ENCODE data around the gene TRIM43B. TPM values are rescaled to one million over a fixed set of nuclear protein-coding genes. Genes with fewer than 3 reads are reported as not detected.
"Not testable (repeated sequence)": the region's sequence is repeated elsewhere in the genome, so short reads cannot be mapped to it uniquely, and the experiment has no call there.

The TRIM43B gene
- total RNA-seq, 4 donors from 2014 or later = not detected

DNA sequence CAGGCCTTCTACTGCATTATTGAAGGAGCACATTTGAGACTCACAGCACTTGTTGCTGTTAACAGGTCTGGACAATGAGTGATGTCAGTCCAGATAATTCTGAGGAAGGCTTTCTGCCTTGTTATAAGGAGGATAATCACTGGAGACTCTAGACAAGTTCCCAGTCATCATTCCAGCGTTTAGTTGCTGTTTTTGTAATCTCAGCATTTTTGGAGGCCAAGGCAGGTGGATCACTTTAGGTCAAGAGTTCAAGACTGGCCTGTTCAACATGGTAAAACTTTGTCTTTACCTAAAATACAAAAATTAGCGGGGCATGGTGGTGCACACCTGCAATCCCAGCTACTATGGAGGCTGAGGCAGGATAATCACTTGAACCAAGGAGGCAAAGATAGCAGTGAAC, 39.6 kb upstream of the TRIM43B start:
- intact Hi-C loops (cut with DNase I) = no loop called here
- Histone ChIP-seq H3K27me3 (no peaks in the 10 kb centered on the region), H3K36me3 (peaks cover 0 to 4% (median 0%) of the 10 kb centered on the region in 3 donors), H3K4me1 (peaks cover 8 to 31% (median 12%) of the 10 kb centered on the region in 3 donors), H3K27ac (no peak overlapping the region), H3K9me3 (no peaks in the 10 kb centered on the region), H3K4me3 (no peak overlapping the region)
- TF ChIP-seq, protein P1, sequence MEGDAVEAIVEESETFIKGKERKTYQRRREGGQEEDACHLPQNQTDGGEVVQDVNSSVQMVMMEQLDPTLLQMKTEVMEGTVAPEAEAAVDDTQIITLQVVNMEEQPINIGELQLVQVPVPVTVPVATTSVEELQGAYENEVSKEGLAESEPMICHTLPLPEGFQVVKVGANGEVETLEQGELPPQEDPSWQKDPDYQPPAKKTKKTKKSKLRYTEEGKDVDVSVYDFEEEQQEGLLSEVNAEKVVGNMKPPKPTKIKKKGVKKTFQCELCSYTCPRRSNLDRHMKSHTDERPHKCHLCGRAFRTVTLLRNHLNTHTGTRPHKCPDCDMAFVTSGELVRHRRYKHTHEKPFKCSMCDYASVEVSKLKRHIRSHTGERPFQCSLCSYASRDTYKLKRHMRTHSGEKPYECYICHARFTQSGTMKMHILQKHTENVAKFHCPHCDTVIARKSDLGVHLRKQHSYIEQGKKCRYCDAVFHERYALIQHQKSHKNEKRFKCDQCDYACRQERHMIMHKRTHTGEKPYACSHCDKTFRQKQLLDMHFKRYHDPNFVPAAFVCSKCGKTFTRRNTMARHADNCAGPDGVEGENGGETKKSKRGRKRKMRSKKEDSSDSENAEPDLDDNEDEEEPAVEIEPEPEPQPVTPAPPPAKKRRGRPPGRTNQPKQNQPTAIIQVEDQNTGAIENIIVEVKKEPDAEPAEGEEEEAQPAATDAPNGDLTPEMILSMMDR (IDR thresholded peaks at IDR 0.05) = no peak
- TF ChIP-seq POLR2A (IDR thresholded peaks at IDR 0.05) = no peak
- 86 to 92% methylated on average over 2 of the region's 2 CpGs for WGBS, 2 donors
- DNase-seq = no peak

DNA sequence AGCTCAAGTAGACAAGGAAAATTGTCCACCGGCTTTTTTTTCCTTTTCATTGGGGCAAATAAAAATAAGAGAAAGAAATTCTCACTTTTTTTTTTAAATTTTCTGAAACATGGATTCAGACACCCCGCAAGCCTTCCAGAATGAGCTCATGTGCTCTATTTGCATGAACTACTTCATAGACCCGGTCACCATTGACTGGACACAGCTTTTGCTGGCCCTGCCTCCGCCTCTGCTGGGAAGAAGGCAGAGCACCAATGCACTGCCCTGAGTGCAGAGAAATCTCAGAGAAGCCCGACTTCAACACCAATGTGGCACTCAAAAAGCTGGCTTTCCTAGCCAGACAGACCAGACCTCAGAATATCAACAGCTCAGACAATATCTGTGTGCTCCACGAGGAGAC, 30.2 kb upstream of the TRIM43B start:
- WGBS, 2 donors = 70 to 71% methylated on average over 3 of the region's 6 CpGs
- no peaks in the 10 kb centered on the region for H3K9me3 ChIP-seq
- H3K36me3 ChIP-seq = no peaks in the 10 kb centered on the region
- H3K4me3 ChIP-seq = no peak overlapping the region
- no peak overlapping the region for H3K27ac ChIP-seq
- no peaks in the 10 kb centered on the region for H3K27me3 ChIP-seq
- DNase-seq = no peak
- no peaks in the 10 kb centered on the region for H3K4me1 ChIP-seq
- intact Hi-C loops (cut with DNase I) = no loop called here
- no peak for TF ChIP-seq POLR2A (IDR thresholded peaks at IDR 0.05)
- TF ChIP-seq, protein P1 (IDR thresholded peaks at IDR 0.05) = no peak

DNA sequence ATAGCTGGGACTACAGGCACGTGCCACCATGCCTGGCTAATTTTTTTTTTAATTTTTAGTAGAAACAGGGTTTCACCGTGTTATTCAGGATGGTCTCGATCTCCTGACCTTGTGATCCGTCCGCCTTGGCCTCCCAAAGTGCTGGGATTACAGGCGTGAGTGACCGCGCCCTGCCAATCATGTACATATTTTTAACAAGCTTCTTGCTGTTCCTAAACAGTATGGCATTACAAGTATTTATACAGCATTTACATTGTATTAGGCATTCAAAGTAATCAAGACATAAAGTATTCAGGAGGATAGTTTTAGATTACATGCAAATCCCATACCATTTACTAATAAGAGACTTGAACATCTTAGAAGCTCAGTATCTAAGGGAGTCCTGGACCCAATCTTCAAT, 29.7 kb upstream of the TRIM43B start:
- WGBS, 2 donors = 79% methylated on average over 8 of the region's 8 CpGs
- H3K9me3 ChIP-seq; H3K4me3 ChIP-seq; H3K27me3 ChIP-seq; intact Hi-C loops (cut with DNase I); DNase-seq; H3K36me3 ChIP-seq; H3K4me1 ChIP-seq; H3K27ac ChIP-seq: not testable (repeated sequence)

DNA sequence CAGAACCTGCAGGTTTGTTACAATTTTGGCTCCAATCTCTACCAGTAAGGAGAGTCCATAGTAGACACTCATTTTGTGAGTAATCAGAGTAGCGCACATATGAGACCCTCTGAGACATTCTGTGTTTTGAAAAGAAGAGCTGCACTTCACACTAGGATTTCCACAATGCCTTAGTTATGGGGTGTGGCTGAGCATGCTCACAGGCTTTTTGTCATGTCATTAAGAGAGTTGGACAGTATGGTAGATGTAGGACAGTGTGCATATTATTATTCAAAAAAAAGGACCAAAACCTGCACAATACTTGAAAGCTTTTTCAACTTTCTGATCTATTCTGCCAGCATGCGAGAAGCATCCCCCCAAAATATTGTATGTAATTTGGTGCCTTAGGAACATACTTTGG, 24.9 kb upstream of the TRIM43B start:
- DNase-seq = no peak
- intact Hi-C loops (cut with DNase I) = no loop called here
- H3K4me1 ChIP-seq = no peaks in the 10 kb centered on the region
- no peak overlapping the region for H3K27ac ChIP-seq
- TF ChIP-seq, protein P1 (IDR thresholded peaks at IDR 0.05) = no peak
- TF ChIP-seq POLR2A (IDR thresholded peaks at IDR 0.05) = no peak
- H3K27me3 ChIP-seq = peaks cover 0 to 3% (median 0%) of the 10 kb centered on the region in 4 donors
- WGBS, 2 donors = 77 to 80% methylated on average over 2 of the region's 2 CpGs
- H3K4me3 ChIP-seq = no peak overlapping the region
- no peaks in the 10 kb centered on the region for H3K36me3 ChIP-seq
- H3K9me3 ChIP-seq = no peaks in the 10 kb centered on the region

DNA sequence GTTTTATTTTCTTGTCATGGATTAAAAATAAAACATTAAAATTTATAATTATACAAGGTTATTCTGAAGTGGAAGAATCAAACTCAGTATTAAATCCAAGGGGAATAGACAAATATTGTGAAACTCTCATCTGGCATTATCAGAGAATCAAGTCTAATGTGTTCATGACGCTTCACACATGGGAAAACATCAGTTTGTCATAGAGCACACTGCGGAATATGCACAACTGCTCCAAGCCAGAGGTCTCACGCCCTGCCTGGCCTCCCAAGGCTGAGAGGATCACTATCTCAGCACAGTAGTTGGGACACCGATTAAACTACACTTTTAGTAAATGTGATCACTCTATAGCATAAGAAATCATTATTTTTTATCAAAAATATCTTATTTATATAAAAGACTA, 20.7 kb upstream of the TRIM43B start:
- no peak for DNase-seq
- H3K9me3 ChIP-seq = no peaks in the 10 kb centered on the region
- TF ChIP-seq, protein P1 (IDR thresholded peaks at IDR 0.05) = no peak
- no peak for TF ChIP-seq POLR2A (IDR thresholded peaks at IDR 0.05)

DNA sequence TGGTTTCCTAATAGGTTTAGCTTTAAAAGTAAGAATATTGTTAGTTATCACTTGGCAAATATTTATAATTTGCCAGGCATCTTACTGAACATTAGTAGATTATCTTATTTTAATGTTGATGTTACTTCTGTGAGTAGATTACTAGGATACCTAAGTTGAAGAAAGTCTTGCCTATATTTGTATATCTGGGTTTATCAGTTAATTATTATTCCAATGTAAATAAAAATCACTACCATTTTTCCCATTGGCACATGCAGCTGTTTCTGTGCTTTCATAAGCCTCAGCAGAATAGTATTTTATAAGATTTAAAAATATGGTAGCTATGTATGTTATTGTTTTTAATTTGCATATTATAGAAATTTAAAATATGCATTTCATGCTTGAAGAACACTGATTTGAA, 16.3 kb upstream of the TRIM43B start:
- H3K4me3 ChIP-seq = no peak overlapping the region
- DNase-seq = no peak
- H3K4me1 ChIP-seq = no peaks in the 10 kb centered on the region
- intact Hi-C loops (cut with DNase I) = no loop called here
- TF ChIP-seq, protein P1 (IDR thresholded peaks at IDR 0.05) = no peak
- TF ChIP-seq POLR2A (IDR thresholded peaks at IDR 0.05) = no peak
- H3K27ac ChIP-seq = no peak overlapping the region
- H3K27me3 ChIP-seq = peaks cover 0 to 5% (median 0%) of the 10 kb centered on the region in 4 donors
- no peaks in the 10 kb centered on the region for H3K9me3 ChIP-seq
- no peaks in the 10 kb centered on the region for H3K36me3 ChIP-seq

More for the DNA sequence above, 20.7 kb upstream of the TRIM43B start:
- no peak overlapping the region for H3K27ac ChIP-seq
- H3K4me1 ChIP-seq = no peaks in the 10 kb centered on the region
- no peak overlapping the region for H3K4me3 ChIP-seq
- intact Hi-C loops (cut with DNase I) = no loop called here
- WGBS, 2 donors = 70 to 76% methylated on average over 4 of the region's 4 CpGs
- H3K27me3 ChIP-seq = peaks cover 0 to 5% (median 0%) of the 10 kb centered on the region in 4 donors
- no peaks in the 10 kb centered on the region for H3K36me3 ChIP-seq

DNA sequence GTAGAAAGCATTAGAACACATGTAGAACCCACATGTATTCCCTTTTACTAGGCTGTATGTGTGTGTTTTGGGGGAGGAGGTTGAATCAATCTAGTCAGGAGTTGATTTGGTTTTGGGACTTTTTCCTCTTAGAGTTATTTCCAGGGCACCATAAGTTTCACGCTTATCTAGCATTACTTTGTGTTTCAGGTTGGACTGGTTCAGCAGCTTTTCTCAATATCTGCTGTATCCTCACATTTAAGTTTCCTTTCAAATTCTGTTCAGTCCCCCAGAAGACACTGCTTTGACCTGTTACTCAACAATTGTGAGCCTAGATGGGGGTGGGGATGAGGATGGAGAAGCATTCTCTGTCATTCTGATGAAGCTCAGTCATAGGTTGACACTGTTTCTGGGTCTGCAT, 7.5 kb upstream of the TRIM43B start:
- H3K4me1 ChIP-seq; intact Hi-C loops (cut with DNase I); H3K4me3 ChIP-seq; H3K27me3 ChIP-seq; DNase-seq; H3K36me3 ChIP-seq; H3K27ac ChIP-seq; H3K9me3 ChIP-seq: not testable (repeated sequence)
- 38 to 64% methylated on average over 1 of the region's 1 CpG for WGBS, 2 donors

DNA sequence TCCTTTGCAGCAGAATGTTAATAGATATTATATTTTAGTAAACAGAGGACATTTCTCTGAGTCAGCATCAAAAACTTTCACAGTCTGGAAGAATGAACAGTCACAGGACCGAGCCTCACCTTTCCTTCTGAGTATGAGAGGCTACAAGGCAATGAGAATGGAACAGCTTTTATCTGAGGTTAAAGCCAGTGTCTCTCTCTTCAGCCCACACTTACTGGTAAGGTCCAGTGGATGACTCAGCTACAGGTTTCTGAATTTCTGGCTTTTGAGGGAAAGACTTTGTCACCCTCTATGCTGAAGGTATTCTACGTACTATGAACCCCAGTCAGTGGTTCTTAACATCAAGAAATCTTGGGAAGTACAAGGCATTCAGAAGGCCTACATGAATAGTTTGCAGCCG, 9.5 kb downstream of the TRIM43B start:
- H3K36me3 ChIP-seq; H3K9me3 ChIP-seq; H3K27me3 ChIP-seq; H3K4me1 ChIP-seq; DNase-seq; H3K27ac ChIP-seq; intact Hi-C loops (cut with DNase I); H3K4me3 ChIP-seq: not testable (repeated sequence)
- WGBS, 2 donors = no CpG with 5 or more reads among the region's 3 CpGs

DNA sequence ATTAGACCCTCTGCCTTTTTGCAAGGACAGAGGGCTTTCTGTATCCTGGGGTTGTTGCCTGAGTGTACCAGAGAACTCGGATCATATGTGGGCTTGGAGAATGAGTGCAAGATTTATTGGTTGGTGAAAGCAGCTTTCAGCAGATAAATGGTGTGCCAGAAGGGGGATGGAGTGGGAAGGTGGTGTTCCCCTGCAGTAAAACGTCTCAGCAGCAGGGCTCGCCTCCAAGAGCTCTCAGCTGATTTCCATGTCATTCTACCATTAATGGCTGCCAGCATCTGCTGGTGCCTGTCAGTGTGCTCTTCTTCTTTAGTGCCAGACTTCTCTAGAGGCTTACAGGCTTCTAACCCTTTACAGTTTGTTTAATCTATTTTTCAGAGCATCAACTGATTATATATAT, 16.6 kb downstream of the TRIM43B start:
- H3K27ac ChIP-seq; H3K27me3 ChIP-seq; H3K36me3 ChIP-seq; H3K4me3 ChIP-seq; H3K9me3 ChIP-seq; intact Hi-C loops (cut with DNase I); DNase-seq; H3K4me1 ChIP-seq: not testable (repeated sequence)
- WGBS, 2 donors = no CpG with 5 or more reads among the region's 3 CpGs

Data from esophagus squamous epithelium (tissue), 5 donors.